A673 (cell line): ENCODE measurements around the gene ATP6AP1. TPM values are rescaled to one million over a fixed set of nuclear protein-coding genes. Genes with fewer than 3 reads are reported as not detected.

ENCODE experiments used
- BruUV-seq: library from RNA; stranded (reverse); fragments of 400-500 nt; replicated peaks from 2 replicates; lab custom pipeline; 2021; lab: Mats Ljungman, UMichigan
- CTCF ChIA-PET: fragments of 300-600 bp; sonication (Branson Sonifier 250); formaldehyde crosslinking; loops from one replicate; lab custom pipeline; 2022; ENCODE audit warnings: antibody characterized with exemption; lab: Charles Lee
- POLR2A ChIA-PET: fragments of 300-600 bp; sonication (Branson Sonifier 250); formaldehyde crosslinking; loops from one replicate; lab custom pipeline; 2022; ENCODE audit warnings: antibody characterized with exemption; ENCODE audit not compliant: low non-redundant PET; lab: Charles Lee
- DNase-seq: peaks from one replicate; pipeline ENCODE4 v3.0.0-alpha.2; 2015; ENCODE audit warnings: low spot score
- H3K27ac ChIP-seq: fragments of 200-600 bp; sonication (generic); 2 replicates; pipeline ENCODE4 v1.5.1; 2016; ENCODE audit warnings: mixed run types, low read depth, mild to moderate bottlenecking, mixed read lengths, antibody characterized with exemption, low read length; ENCODE audit not compliant: poor library complexity, severe bottlenecking
- H3K27me3 ChIP-seq: fragments of 200-600 bp; sonication (generic); replicated peaks from 2 replicates; pipeline ENCODE4 v1.6.1; 2017; ENCODE audit warnings: mixed run types, low read depth, mild to moderate bottlenecking, mixed read lengths, antibody characterized with exemption, low read length; ENCODE audit not compliant: insufficient read depth, poor library complexity
- H3K36me3 ChIP-seq: fragments of 200-600 bp; sonication (generic); 2 replicates; pipeline ENCODE4 v1.6.1; 2016; ENCODE audit warnings: mixed run types, mild to moderate bottlenecking, mixed read lengths, antibody characterized with exemption, low read length; ENCODE audit not compliant: insufficient read depth, poor library complexity, severe bottlenecking
- H3K4me1 ChIP-seq: fragments of 200-600 bp; sonication (generic); 2 replicates; pipeline ENCODE4 v1.6.1; 2017; ENCODE audit warnings: mixed run types, mild to moderate bottlenecking, mixed read lengths, antibody characterized with exemption, low read length; ENCODE audit not compliant: insufficient read depth, poor library complexity, severe bottlenecking
- H3K4me3 ChIP-seq: fragments of 200-600 bp; sonication (generic); 2 replicates; pipeline ENCODE4 v1.5.1; 2016; ENCODE audit warnings: low read depth, mixed run types, mild to moderate bottlenecking, mixed read lengths, low read length; ENCODE audit not compliant: poor library complexity, severe bottlenecking
- H3K9me3 ChIP-seq: fragments of 200-600 bp; sonication (generic); 2 replicates; pipeline ENCODE4 v1.6.1; 2016; ENCODE audit warnings: mixed run types, low read depth, mild to moderate bottlenecking, mixed read lengths, antibody characterized with exemption, low read length; ENCODE audit not compliant: poor library complexity, severe bottlenecking
- CTCF ChIP-seq: fragments of 300-800, 200-600 bp; sonication (generic); conservative IDR thresholded peaks from 2 replicates; pipeline ENCODE4 v1.5.1; 2017; ENCODE audit warnings: low read depth, mild to moderate bottlenecking, antibody characterized with exemption, low read length, moderate library complexity, mixed read lengths
- EZH2 ChIP-seq: fragments of 200-600 bp; sonication (generic); IDR thresholded peaks from 2 replicates; pipeline ENCODE4 v1.6.1; 2017; ENCODE audit warnings: borderline replicate concordance, low read depth, mild to moderate bottlenecking, mixed read lengths, antibody characterized with exemption, low read length; ENCODE audit not compliant: poor library complexity, severe bottlenecking
- intact Hi-C: fragments of 100-400 bp; cut with micrococcal nuclease; formaldehyde crosslinking; loops from one replicate; pipeline ENCODE4 v1.10.0; 2022; ENCODE audit not compliant: unreplicated experiment
- total RNA-seq: library from RNA; stranded (reverse); gene quantifications from 2 replicates; pipeline ENCODE4 v1.2.3, GENCODE V29; 2021

Gene ATP6AP1
- total RNA-seq, 1 experiment from 2014 or later: 77.1 TPM

DNA sequence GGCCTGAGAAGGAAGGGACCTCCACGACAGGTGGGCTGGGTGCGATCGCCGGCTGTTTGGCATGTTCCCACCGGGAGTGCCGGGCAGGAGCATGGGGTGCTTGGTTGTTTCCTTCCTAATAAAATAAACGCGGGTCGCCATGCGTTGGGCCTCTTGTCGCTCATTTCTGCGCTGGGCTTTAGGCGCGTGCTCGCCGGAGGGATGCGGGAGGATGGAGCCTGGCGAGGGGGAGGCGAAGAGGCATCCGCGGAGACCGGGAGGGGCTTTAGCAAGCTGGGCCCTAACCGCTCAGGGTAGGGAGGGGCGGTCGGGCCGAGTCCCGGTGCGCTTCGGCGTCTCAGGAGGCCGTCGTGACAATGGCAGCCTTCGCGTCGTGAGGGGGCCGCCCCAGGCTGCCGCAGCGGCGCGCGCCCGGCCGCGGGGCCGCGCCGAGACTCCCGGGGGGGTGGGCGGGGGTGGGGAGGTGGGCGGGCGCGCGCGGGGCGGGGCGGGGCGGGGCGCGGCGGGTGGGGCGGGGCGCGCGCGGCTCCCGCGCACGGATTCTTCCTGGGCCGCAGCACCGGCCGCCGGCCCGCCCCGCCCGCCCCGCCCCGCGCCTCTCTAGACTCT is 8.0 kb downstream of the ATP6AP1 start:
- no peak for TF ChIP-seq EZH2
- no peak for TF ChIP-seq CTCF
- intact Hi-C loops: no loop called here
- ChIA-PET POLR2A (no interaction called here), CTCF (no interaction called here)
- Histone ChIP-seq H3K27me3 (no peaks in the 10 kb centered on the region), H3K4me1 (peaks cover 11% of the 10 kb centered on the region), H3K36me3 (peaks cover 21% of the 10 kb centered on the region), H3K4me3 (peak overlapping the region; percentile 57), H3K27ac (peak overlapping the region; percentile 90), H3K9me3 (no peaks in the 10 kb centered on the region)
- no TSS peak for BruUV-seq
- peak; percentile 43 for DNase-seq

DNA sequence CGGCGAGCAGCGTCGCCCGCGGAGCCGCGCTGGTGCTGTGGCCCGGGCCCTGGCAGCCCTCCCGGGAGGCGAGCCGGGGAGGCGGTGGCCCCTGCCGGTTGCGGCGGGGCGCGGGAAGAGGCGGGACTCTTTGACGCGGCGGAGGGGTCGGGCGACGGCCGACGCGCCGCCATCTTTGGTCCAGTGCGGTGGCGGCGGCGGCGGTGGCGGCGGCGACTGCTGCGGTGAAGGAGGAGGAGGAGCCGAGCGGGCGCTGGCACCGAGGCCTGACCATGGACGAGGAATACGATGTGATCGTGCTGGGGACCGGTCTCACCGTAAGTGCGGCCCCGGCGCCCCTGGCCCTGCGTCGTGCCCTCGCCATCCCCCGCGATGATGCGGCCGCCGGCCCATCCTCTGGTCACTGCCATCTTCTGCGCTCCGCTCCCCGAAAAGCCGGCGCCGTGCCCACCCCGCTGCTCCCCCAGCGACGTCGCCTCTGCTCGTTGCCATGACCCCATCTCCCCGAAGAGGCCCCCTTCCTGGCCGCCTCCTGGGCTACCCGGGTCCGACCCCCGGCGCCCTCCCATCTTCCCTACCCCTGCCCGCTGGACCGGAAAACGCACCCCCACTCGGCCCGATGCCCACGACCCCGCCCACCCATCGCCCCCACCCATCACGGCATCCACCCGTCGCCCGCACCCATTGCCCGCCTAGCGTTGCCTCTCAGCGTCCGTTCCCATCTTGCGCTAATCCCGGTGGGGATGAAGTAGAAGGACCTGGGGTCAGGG is 8.7 kb downstream of the ATP6AP1 start, which contains the start of gene GDI1:
TSS of gene GDI1 (plus strand) at position 172 of the 770 bp plus-strand sequence. CDS start at position 273, 101 bp downstream.
- Histone ChIP-seq H3K27me3 (no peaks in the 10 kb centered on the region), H3K27ac (peak within 1 kb of the TSS; percentile 90), H3K9me3 (no peaks in the 10 kb centered on the region), H3K4me1 (peaks cover 11% of the 10 kb centered on the region), H3K36me3 (peaks cover 17% of the 10 kb centered on the region), H3K4me3 (peak within 1 kb of the TSS; percentile 57)
- no TSS peak for BruUV-seq
- ChIA-PET CTCF (no interaction called here), POLR2A (no interaction called here)
- intact Hi-C loops: no loop called here
- TF ChIP-seq CTCF (no peak), EZH2 (no peak)
- peak; percentile 69 for DNase-seq

- Histone ChIP-seq H3K4me3 (peak overlapping the region; percentile 57), H3K9me3 (no peaks in the 10 kb centered on the region), H3K27me3 (no peaks in the 10 kb centered on the region), H3K27ac (no peak overlapping the region), H3K36me3 (peaks cover 17% of the 10 kb centered on the region), H3K4me1 (peaks cover 11% of the 10 kb centered on the region)
- TF ChIP-seq EZH2: no peak
- TF ChIP-seq CTCF: no peak
- BruUV-seq: no TSS peak
- ChIA-PET POLR2A (no interaction called here), CTCF (no interaction called here)
- DNase-seq: no peak
- intact Hi-C loops: no loop called here
Observed at GRCh38 chrX:154437971-154438893, 9.8 kb downstream of the ATP6AP1 start.
